Activated CD4-positive, alpha-beta T cell treated with anti-CD3 and anti-CD28 coated beads, Interleukin-2, amount 50 U/mL, for 48 hours (primary cell): ENCODE measurements around the gene HCRTR1.

ENCODE experiments used
- DNase-seq, 2 experiments: peaks; one replicate each; pipeline ENCODE4 v3.0.0-alpha.2; 2020

Gene HCRTR1

GRCh38 chr1:31651766-31652165, 34.3 kb downstream of the HCRTR1 start:
- no peak for DNase-seq

DNA sequence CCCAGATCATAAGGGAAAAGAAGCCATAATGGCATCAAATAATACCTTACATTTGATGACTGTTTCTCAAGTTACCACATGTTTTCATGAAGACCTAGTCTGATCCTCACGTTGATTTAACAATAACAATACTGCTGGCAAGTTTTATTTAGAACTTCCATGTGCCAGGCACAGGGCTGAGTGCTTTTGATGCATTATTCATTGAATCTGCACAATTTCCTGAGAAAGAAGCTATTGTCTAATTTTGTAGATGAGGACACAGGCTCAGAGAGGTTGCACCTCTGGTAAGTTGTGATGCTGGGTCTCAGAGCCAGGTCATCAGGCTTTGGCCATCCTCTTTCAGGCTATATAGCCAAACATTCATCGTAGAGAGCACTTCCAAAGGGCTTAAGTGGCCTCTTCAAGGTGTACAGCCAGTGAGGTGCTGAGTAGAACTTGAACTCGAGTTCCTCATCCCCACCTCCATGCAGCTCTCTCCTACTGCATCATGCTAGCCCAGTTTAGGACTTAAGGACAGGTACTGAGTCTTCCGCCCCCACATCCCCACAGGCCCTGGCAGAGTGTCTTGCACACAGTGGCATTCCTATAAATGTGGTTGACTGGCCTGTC, 35.5 kb downstream of the HCRTR1 start:
- no peak for DNase-seq

DNA sequence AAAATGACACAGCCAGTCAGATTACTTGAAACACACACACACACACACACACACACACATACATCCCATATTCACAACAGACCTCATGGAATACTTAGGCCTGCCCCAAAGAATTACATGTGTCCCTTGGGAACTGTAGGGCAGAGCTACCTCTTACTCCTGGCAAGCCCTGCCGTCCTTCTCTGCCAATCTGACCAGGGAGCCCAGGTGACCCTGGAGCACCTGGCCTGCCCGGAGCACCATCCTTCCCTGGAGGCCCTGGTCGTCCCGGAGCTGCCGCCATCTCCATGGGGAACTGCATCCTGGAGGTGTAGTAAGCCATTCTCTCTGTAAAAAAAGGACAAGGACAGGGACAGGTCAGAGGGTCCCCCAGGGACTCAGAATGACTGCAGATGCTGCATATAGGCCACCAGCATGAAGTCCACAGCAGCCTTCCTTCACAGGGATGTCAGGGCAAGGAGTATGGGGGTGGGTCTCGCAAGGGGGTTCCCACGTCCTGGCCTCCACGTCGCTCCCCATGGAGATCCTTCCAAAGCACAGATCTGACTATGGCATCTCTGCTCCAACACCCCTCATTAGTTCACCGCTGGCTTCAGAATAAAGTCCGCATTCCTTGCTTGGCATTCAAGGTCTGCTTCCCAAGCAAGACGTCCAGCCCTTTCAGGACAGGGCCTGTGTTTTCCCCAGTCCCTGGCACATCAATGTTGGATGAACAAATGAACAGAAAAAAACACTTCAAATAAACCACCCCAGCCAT, 36.4 kb downstream of the HCRTR1 start:
- no peak for DNase-seq

- no peak for DNase-seq
These were observed 36.9 kb downstream of the HCRTR1 start for GRCh38 chr1:31654474-31654776.

GRCh38 chr1:31655104-31655503, 37.6 kb downstream of the HCRTR1 start:
- DNase-seq, result no peak

GRCh38 chr1:31655756-31656155, 38.3 kb downstream of the HCRTR1 start:
- no peak for DNase-seq

GRCh38 chr1:31657020-31657804, 39.7 kb downstream of the HCRTR1 start:
- DNase-seq, result no peak

DNA sequence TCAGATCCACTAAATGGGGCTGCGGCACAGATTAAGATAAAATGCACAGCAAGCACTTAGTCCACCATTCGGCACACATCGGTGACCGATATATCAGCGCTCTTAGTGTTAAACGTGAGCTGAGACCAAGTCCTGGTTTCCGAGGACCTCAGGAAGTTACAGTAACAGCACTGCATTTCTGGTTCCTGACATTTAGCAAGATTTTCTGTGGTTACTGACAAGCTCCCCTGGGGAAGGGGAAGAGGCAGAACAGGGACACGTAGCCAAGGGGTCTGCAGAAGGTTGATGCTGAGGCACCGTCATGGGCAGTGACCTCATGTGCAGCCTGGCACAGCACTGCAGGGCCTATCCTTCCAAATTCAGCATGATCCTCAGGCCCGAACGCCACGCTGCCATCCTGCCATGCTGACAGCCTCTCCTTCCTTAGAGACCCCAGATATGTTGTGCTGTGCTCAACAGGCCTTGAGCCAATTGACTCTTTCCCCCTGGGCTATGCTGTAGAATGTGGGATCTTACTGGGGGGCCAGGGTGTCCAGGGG, 40.6 kb downstream of the HCRTR1 start:
- no peak for DNase-seq

GRCh38 chr1:31658721-31659120, 41.2 kb downstream of the HCRTR1 start:
- DNase-seq, result no peak

DNA sequence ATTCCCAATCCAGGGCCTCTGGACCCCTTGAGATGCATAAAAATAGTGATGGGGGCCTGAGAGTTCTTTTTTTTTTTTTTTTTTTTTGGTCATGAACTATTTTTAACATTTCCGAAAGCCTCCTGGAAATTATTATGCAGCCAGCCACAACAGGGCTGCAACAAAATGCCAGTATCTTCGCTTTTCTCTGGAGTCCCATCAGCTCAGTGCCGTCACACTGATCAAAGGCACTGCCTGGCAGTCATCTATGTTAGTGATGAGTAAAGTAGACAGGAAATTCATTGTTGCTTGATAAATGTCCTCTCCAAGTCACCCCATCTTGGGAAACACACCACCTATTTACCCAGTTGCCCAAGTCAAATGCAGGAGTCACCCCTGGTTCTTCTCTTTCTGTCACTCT, 42.4 kb downstream of the HCRTR1 start:
- DNase-seq, result no peak

GRCh38 chr1:31660871-31661455, 43.5 kb downstream of the HCRTR1 start:
- no peak for DNase-seq

- no peak for DNase-seq
These were observed 44.4 kb downstream of the HCRTR1 start for GRCh38 chr1:31661856-31662255.

- no peak for DNase-seq
These were observed 45.0 kb downstream of the HCRTR1 start for GRCh38 chr1:31662463-31662862.

DNA sequence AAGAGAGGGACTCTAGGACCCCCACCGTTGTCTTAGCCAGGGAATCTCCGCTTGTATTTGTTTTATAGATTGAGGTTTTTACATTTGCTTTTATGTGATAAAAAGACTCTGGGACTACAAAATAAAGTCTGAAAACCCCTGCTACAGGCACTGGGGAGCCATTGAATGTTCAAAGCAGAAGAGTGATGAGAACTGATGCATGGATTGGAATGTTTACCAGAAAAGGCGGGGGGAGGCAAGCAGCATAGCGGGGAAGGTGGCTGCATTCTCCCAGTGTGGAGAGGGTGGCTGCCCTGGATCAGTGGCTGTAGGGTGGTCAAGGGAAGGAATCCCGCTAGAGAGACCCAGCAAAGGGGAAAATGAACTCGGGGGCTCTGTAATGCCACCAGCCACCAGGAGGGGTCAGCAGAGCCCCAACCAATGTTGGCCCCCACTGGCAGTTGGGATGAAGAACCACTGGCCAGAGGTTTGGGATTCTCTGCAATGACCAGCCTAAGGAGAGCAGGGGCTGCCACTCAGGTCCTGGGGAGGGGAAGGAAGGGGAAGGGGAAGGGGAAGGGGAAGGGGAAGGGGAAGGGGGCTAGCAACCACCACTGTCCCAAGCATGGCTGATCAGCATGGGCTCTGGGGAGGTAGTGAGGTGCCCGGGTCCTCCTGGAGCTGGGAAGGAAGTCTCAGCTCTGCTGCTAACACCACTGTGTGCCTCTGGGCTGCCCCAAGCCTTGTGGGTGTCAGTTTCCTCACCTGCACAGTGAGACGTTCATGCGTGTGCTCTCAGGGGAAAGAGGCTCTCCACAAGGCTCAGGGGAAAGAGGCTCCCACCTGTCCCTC, 46.3 kb downstream of the HCRTR1 start:
- peak; percentile 68 to 73 for DNase-seq

DNA sequence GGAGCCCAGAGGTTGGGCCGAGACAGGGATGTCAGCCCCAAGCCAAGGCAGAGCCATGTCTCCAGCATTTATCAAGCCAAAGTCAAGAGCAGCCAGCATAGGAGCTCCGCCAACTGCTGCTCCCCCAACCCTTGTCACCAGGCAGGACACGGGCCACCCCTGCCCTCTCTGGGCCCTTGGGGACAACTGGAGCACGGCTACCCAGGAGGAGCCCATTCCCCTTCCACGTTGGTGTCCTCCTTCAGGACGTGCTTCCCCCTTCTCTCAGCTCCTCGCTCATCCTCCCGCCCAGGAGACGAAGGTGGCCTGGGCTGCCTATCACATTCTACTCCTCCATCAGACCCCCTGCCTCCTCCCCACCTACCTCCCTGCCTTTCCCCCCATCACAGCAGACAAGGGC, 47.0 kb downstream of the HCRTR1 start:
- no peak for DNase-seq

DNA sequence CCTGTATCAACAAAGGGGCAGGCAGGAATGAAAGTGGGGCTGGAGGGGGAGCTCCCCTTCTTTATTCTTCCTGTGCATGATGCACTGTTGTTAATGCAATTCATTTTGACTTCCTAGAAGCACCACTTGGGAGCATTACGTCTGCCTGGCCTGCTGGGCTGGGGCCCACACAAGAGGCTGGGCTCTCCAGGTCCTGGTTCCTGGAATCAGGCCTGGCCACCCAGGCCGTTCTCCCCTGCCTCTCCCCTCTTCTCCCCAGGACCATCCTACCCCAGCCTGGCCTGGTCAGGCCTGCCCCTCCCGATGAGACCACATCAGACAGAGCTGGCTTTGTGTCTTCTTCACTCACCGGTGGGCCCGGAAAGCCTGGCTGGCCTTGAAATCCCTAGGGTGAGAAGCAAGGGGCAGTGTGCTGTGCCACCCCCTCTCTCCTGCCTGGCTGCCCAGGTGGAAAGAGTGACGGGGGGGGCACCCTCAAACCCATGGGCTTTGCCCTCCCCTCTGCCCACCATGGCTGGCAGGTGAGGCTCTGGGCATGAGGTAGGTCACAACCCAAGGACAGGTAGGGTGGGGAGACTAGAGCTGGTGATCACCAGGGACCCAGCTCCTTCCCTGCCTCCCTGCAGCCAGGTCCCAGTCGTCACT, 47.9 kb downstream of the HCRTR1 start:
- DNase-seq, result no peak

- DNase-seq, result no peak
These were observed 48.9 kb downstream of the HCRTR1 start for GRCh38 chr1:31666263-31666963.

- DNase-seq, result no peak
These were observed 49.7 kb downstream of the HCRTR1 start for GRCh38 chr1:31667065-31667785.

- DNase-seq, result no peak
These were observed 50.9 kb downstream of the HCRTR1 start for GRCh38 chr1:31668303-31668883.

GRCh38 chr1:31669433-31669785, 51.9 kb downstream of the HCRTR1 start:
- DNase-seq, result no peak
